ENCODE data around the gene EIF2AK2.

DNA sequence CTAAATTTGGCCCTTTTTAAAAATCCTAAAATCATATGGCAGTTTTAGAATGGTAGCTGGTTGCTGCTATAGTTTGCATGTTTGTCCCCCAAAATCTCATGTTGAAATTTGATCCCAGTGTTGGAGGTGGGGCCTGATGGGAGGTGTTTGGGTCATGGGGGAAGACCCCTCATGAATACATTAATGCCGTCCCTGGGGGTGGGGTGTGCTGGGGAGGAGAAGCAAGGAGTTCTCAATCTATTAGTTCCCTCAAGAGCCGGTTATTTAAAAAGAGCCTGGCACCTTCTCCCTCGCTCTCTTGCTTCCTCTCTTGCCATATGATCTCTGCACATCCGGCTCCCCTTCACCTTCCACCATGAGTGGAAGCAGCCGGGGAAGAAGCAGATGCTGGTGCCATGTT, 51.6 kb downstream of the EIF2AK2 start:
- TF ChIP-seq ZFP3 (CRISPR knock-in tag; IDR thresholded peaks at IDR 0.05): no peak
- no peak for TF ChIP-seq ZC3H10 (CRISPR knock-in tag; IDR thresholded peaks at IDR 0.05)
- TF ChIP-seq, protein P1, sequence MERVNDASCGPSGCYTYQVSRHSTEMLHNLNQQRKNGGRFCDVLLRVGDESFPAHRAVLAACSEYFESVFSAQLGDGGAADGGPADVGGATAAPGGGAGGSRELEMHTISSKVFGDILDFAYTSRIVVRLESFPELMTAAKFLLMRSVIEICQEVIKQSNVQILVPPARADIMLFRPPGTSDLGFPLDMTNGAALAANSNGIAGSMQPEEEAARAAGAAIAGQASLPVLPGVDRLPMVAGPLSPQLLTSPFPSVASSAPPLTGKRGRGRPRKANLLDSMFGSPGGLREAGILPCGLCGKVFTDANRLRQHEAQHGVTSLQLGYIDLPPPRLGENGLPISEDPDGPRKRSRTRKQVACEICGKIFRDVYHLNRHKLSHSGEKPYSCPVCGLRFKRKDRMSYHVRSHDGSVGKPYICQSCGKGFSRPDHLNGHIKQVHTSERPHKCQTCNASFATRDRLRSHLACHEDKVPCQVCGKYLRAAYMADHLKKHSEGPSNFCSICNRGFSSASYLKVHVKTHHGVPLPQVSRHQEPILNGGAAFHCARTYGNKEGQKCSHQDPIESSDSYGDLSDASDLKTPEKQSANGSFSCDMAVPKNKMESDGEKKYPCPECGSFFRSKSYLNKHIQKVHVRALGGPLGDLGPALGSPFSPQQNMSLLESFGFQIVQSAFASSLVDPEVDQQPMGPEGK (CRISPR knock-in tag; IDR thresholded peaks at IDR 0.05; ENCODE audit: borderline replicate concordance): no peak
- TF ChIP-seq, protein P2, sequence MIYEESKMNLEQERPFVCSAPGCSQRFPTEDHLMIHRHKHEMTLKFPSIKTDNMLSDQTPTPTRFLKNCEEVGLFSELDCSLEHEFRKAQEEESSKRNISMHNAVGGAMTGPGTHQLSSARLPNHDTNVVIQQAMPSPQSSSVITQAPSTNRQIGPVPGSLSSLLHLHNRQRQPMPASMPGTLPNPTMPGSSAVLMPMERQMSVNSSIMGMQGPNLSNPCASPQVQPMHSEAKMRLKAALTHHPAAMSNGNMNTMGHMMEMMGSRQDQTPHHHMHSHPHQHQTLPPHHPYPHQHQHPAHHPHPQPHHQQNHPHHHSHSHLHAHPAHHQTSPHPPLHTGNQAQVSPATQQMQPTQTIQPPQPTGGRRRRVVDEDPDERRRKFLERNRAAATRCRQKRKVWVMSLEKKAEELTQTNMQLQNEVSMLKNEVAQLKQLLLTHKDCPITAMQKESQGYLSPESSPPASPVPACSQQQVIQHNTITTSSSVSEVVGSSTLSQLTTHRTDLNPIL (CRISPR knock-in tag; IDR thresholded peaks at IDR 0.05; ENCODE audit: low read depth): no peak
- TF ChIP-seq OSR1 (CRISPR knock-in tag; IDR thresholded peaks at IDR 0.05): no peak
